Peyer's patch (tissue), 4 donors: Measurements from ENCODE around the gene ZNF660.
"Not testable (repeated sequence)": the region's sequence is repeated elsewhere in the genome, so short reads cannot be mapped to it uniquely, and the experiment has no call there.

Experiments used
- POLR2A ChIP-seq, 2 donors: fragments of 450-650 bp; IDR thresholded peaks; one replicate each; pipeline ENCODE4 v1.5.1; 2017; ENCODE audit warnings: antibody characterized with exemption in 2 of 2, mild to moderate bottlenecking in 2 of 2, moderate library complexity in 2 of 2
- TF ChIP-seq, protein P1 (sequence below), 6 experiments: fragments of 450-650 bp in 4 of 6; fragments of 200-600 bp in 2 of 6; sonication (generic) in 1 of 6; IDR thresholded peaks; one replicate each; pipeline ENCODE4 v1.5.1; 2017 to 2019; ENCODE audit warnings: antibody characterized with exemption in 6 of 6, mild to moderate bottlenecking in 3 of 6, moderate library complexity in 1 of 6

DNA sequence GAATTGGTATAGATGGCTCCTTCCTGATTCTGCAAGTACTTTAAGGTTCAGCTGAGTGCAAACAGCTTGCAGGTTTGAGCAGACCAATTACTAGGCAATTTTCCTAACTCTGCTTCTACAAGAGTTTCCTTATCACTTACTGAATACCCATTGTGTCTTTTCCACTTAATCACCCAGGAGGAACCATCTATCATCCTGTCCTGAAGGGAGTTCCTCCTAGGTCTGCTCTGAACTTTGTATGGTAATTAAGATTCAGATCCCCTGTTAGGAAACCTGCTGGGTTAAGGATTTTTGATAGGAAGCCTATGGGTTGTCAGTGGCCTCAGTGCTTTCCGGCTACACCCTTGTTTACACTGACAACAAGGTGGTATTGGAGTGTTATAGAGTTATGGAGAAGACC lies 40.0 kb upstream of the ZNF660 start:
- TF ChIP-seq POLR2A (IDR thresholded peaks at IDR 0.05) = not testable (repeated sequence)
- TF ChIP-seq, protein P1, sequence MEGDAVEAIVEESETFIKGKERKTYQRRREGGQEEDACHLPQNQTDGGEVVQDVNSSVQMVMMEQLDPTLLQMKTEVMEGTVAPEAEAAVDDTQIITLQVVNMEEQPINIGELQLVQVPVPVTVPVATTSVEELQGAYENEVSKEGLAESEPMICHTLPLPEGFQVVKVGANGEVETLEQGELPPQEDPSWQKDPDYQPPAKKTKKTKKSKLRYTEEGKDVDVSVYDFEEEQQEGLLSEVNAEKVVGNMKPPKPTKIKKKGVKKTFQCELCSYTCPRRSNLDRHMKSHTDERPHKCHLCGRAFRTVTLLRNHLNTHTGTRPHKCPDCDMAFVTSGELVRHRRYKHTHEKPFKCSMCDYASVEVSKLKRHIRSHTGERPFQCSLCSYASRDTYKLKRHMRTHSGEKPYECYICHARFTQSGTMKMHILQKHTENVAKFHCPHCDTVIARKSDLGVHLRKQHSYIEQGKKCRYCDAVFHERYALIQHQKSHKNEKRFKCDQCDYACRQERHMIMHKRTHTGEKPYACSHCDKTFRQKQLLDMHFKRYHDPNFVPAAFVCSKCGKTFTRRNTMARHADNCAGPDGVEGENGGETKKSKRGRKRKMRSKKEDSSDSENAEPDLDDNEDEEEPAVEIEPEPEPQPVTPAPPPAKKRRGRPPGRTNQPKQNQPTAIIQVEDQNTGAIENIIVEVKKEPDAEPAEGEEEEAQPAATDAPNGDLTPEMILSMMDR (IDR thresholded peaks at IDR 0.05) = not testable (repeated sequence)
